Heart left ventricle (tissue), 13 donors: ENCODE measurements around the gene LRRC28.

Source experiments
- POLR2A ChIP-seq, 2 donors: fragments of 450-650 bp; IDR thresholded peaks; one replicate each; pipeline ENCODE4 v1.6.1; 2017; ENCODE audit warnings: antibody characterized with exemption in 2 of 2, mild to moderate bottlenecking in 2 of 2, moderate library complexity in 2 of 2
- TF ChIP-seq, protein P1 (sequence below), 12 donors: fragments of 200-600 bp; sonication (generic) in 4 of 12; IDR thresholded peaks; one replicate each; pipeline versions ENCODE4 v1.5.0 to v1.8.0; 2018 to 2022; ENCODE audit warnings: antibody characterized with exemption in 12 of 12, mild to moderate bottlenecking in 5 of 12
- donor health status: ischemic (EF 13 %, LVEDD 7.1; RV severe dilation, severe dysfunction).
- donor health status: DM: no; HTN: yes; CAD: no.
- donor health status: DM: no; HTN: no; CAD: no.
- donor health status: ischemic (EF 25% LVEDD 6.9; RV normal size, moderate dysfunction).
- donor health status: ischemic (EF 25% LVEDD 5.7; RV mildly dilated, moderate dysfunction).
- donor health status: ischemic (EF 35%, LVEDD 5.7; RV mildly dilated, moderate dysfunction).
- donor health status: nonischemic (EF 11% LVEDD 7.7; RV severe dilation, severe dysfunction).
- donor health status: DM: yes; HTN: yes; CAD: no.
- donor health status: PGD.
- donor health status: ischemic (EF 29% LVEDD 5.4; RV normal size, mild dysfunction).
- donor health status: nonischemic (EF 23%, LVEDD 6.1; RV moderate dilation, normal function).

DNA sequence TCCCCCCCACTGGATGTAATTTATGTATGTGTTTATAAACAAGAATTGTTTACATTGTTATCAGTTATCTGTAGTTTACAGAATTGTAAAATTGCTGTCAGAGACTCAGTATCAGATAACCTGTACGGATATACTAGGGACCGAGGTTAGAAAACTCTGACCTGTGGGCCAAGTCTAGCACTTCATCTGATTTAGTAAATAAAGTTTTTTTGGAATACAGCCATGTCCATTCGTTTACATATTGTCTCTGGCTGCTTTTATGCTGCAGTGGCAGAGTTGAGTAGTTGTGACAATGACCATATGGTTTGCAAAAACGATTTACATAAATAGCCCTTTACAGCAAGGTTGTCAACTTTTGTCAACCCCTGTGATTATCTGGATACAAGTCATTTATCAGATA lies 52.6 kb downstream of the LRRC28 start:
- no peak for TF ChIP-seq POLR2A (IDR thresholded peaks at IDR 0.05)
- TF ChIP-seq, protein P1, sequence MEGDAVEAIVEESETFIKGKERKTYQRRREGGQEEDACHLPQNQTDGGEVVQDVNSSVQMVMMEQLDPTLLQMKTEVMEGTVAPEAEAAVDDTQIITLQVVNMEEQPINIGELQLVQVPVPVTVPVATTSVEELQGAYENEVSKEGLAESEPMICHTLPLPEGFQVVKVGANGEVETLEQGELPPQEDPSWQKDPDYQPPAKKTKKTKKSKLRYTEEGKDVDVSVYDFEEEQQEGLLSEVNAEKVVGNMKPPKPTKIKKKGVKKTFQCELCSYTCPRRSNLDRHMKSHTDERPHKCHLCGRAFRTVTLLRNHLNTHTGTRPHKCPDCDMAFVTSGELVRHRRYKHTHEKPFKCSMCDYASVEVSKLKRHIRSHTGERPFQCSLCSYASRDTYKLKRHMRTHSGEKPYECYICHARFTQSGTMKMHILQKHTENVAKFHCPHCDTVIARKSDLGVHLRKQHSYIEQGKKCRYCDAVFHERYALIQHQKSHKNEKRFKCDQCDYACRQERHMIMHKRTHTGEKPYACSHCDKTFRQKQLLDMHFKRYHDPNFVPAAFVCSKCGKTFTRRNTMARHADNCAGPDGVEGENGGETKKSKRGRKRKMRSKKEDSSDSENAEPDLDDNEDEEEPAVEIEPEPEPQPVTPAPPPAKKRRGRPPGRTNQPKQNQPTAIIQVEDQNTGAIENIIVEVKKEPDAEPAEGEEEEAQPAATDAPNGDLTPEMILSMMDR (IDR thresholded peaks at IDR 0.05) = no peak
